A204.1 (cell line): Measurements from ENCODE around the gene ZFAND2B.
"Not testable (repeated sequence)": the region's sequence is repeated elsewhere in the genome, so short reads cannot be mapped to it uniquely, and the experiment has no call there.

ENCODE experiments used
- FAIRE-seq: peaks from 2 replicates; lab custom pipeline; 2012; peaks lifted over from hg19 to GRCh38; lab: Jason Lieb, UNC

The ZFAND2B gene

DNA sequence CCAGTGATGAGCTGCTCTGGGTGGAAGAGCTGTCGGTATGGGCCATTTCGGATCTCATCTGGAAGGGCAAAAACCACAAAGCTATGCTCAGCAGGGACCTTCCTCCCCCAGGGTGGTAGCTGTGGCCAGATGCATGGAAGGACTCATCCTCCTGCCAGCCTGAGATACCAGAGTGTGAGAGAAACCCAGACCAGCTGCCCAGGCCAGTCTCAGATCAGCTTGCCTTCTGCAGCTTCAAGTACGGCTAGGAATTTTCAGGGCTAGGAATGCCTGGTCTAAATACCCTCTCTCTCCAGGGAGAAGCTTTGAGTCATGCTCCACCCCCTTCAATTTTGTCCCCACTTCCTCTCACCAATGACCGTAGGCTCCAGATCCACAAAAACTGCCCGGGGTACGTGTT lies 45.1 kb downstream of the ZFAND2B start:
- FAIRE-seq = no peak

DNA sequence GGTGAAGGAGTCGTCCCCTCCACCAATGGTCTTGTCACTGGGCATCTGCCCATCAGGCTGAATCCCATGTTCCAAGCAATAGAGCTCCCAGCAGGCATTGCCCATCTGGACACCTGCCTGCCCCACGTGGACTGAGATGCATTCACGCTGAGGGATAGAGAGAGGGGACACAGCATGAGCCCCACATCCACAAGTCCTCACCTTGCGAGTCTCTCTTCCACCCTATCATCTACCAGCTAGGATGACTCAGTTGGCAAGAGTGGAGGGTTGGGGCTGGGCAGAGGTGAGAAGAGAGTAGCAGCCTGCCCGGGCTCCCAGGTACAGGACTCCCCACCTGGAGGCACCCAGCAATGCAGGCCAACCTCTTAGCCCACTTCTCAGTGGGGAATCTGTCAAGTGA lies 45.5 kb downstream of the ZFAND2B start:
- no peak for FAIRE-seq

DNA sequence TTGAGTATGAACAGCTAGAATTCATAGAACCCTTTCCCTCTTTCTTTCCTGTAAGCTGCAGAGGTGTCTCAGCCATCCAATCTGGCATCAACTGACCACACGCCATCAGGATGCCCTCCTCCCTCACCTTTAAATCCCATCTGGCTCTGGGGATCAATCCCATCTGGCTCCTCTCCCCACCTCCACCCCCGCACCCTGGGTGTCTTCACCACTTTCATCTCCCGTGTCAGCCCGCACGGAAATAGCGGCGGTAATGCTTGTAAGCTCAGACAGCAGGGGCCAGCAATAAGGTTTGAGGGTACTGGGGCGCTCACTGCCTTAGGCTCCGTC lies 46.0 kb downstream of the ZFAND2B start:
- FAIRE-seq = no peak

DNA sequence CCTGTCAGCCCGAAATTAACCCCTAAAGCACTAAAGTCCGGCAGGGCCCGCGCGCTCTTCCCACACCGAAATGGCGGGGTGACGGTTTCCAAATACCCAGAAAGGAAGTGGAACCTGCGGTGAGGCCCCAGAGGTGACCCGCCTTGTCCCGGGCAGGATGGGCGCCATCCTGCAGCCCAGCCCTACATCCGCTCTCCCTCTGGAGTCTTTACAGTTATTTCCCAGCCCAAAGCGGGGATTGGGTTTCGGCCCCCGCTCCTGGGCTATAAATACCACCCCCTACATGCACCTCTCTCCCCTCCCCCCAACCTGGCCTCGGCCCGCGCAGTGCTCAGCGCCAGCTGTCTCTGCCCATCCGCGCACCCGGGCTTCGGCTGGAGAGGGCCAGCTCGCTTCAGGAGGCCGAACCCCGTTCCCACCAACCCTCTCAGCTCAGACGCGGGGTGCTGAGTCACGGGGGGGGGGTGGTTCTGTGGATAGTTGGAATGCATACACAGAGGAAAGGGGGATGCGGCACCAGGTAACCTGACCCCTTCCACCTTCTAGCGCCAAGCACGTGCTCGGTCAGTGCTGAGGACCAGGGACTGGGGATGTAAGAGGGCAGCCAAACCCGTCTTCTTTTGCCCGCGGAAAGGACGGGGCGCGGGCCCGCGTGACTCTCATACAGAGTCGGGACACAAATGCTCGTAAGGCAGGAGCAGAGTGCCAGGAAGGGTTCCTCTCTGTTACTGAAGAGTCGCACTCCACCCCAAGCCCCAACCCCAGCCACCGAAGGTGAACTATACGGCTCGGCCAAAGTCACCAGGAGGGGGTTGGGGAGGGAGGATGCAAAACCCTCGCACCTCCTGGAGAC lies 46.5 kb downstream of the ZFAND2B start, which contains the start of gene TUBA4B:
Gene TUBA4B, plus strand, starts transcription at position 344 of the 853 bp plus-strand sequence. Its CDS starts 165 bp downstream, at position 509.
- FAIRE-seq = no peak

DNA sequence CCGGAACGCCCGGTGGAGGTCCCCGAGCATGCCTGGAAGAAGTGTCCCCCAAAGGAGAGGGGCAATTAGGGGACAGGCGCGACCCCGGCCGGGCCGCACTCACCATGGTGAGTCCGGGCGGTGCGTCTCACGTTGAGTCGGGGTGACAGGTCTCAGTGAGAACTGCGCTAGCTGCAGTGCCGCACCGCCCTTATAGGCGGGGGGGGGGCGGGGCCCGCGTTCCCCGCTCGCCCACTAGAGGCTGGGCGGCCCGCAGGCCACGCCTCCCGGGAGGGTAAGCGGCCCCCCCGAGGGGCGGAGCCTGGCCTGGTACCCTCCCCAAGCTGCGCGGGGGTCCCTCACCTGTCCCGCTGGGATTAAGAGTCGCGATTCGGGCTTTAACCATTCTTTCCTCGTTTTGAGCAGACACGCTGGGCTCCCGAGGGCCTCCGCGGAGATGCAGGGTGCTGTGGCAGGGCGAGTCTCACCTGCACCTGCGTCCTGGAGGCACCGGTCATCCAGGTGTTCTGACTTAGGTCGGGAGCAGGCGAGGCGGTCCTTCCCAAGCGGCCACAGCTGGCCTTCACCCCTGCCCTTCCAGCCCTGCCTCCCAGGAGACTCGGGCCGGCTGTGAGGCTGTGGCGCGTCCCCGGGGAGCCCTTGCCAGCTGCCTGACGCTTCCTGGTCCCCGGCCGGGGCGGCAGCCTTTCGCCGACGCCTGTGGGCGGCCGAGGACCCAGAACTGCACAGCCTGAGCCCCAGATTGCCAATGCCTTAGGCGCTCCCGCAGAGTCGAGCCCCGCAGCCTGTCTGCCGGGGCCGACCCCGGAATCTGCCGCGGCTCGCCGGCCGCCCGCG lies 47.4 kb downstream of the ZFAND2B start, which contains the start of gene TUBA4A:
Gene TUBA4A, minus strand, starts transcription at position 166 of the 837 bp plus-strand sequence. Its CDS starts 60 bp downstream, at position 106.
- FAIRE-seq = no peak

DNA sequence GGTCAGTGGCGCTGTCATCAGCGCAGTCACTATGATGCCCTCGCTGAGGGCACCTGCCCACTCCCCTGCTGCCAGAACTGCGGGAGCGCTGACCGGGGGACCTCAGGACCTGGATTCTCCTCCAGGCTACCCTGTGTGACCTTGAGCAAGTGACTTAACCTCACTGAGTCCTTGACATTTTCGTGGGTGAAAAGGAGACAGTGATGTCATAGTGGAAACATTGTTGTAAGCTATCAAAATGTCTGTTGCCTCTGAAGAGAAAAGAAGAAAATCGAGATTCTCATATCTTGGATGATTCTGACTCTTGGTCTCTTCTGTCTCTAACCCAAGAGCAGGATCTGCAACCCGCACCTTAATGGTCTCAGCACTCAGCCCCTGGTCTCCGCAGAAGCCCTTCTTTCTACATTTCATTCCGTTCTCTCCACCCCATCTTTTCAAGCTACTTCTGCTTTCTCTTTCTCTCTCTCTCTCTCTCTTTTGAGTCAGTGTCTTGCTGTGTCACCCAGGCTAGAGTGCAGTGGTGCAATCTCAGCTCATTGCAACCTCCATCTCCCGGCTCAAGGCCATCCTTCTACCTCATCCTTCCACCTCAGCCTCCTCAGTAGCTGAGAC lies 48.1 kb downstream of the ZFAND2B start:
- no peak for FAIRE-seq

DNA sequence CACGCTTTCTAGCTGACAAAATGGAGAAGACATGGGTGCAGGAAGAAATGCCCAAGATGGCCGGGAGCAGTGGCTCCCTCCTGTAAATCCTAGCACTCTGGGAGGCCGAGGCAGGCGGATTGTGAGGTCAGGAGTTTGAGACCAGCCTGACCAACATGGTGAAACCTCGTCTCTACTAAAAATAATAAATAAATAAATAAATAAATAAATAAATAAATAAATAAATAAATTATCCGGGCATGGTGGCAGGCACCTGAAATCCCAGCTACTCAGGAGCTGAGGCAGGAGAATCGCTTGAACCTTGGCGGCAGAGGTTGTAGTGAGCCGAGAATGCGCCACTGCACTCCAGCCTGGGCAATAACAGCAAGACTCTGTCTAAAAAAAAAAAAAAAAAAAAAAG lies 52.4 kb downstream of the ZFAND2B start:
- not testable (repeated sequence) for FAIRE-seq
